ENCODE data around the gene KCNB1.

The KCNB1 gene

GRCh38 chr20:49391404-49392245, 90.8 kb downstream of the KCNB1 start:
- H3K36me3 Mint-ChIP-seq, result no peaks in the 10 kb centered on the region
- no peak overlapping the region for H3K4me3 Mint-ChIP-seq
- H3K4me1 Mint-ChIP-seq, result no peaks in the 10 kb centered on the region
- H3K27ac Mint-ChIP-seq, result no peak overlapping the region
- peaks cover 56% of the 10 kb centered on the region for H3K27me3 Mint-ChIP-seq
- no peak for ATAC-seq
- no peaks in the 10 kb centered on the region for H3K9me3 Mint-ChIP-seq

GRCh38 chr20:49389854-49390253, 92.6 kb downstream of the KCNB1 start:
- Mint-ChIP-seq H3K27me3 (peaks cover 55% of the 10 kb centered on the region), H3K27ac (no peak overlapping the region), H3K4me1 (no peaks in the 10 kb centered on the region), H3K4me3 (no peak overlapping the region), H3K9me3 (peaks cover 4% of the 10 kb centered on the region), H3K36me3 (no peaks in the 10 kb centered on the region)
- ATAC-seq, result no peak

GRCh38 chr20:49388744-49389143, 93.7 kb downstream of the KCNB1 start:
- Mint-ChIP-seq H3K9me3 (peaks cover 4% of the 10 kb centered on the region), H3K4me3 (no peak overlapping the region), H3K4me1 (no peaks in the 10 kb centered on the region), H3K27me3 (peaks cover 66% of the 10 kb centered on the region), H3K36me3 (no peaks in the 10 kb centered on the region), H3K27ac (no peak overlapping the region)
- no peak for ATAC-seq

GRCh38 chr20:49387581-49387939, 94.9 kb downstream of the KCNB1 start:
- Mint-ChIP-seq H3K27ac (no peak overlapping the region), H3K36me3 (no peaks in the 10 kb centered on the region), H3K9me3 (peaks cover 4% of the 10 kb centered on the region), H3K4me1 (no peaks in the 10 kb centered on the region), H3K27me3 (peaks cover 64% of the 10 kb centered on the region), H3K4me3 (no peak overlapping the region)
- no peak for ATAC-seq

GRCh38 chr20:49386848-49387580, 95.5 kb downstream of the KCNB1 start:
- Mint-ChIP-seq H3K27ac (no peak overlapping the region), H3K9me3 (peaks cover 4% of the 10 kb centered on the region), H3K36me3 (no peaks in the 10 kb centered on the region), H3K4me3 (no peak overlapping the region), H3K27me3 (peaks cover 58% of the 10 kb centered on the region), H3K4me1 (no peaks in the 10 kb centered on the region)
- ATAC-seq, result no peak

- peaks cover 50% of the 10 kb centered on the region for H3K27me3 Mint-ChIP-seq
- H3K36me3 Mint-ChIP-seq, result no peaks in the 10 kb centered on the region
- no peak overlapping the region for H3K27ac Mint-ChIP-seq
- peaks cover 4% of the 10 kb centered on the region for H3K9me3 Mint-ChIP-seq
- no peaks in the 10 kb centered on the region for H3K4me1 Mint-ChIP-seq
- ATAC-seq, result peak; percentile 56
- no peak overlapping the region for H3K4me3 Mint-ChIP-seq
Measured at GRCh38 chr20:49385465-49385864, 97.0 kb downstream of the KCNB1 start.

- ATAC-seq, result no peak
- peaks cover 4% of the 10 kb centered on the region for H3K9me3 Mint-ChIP-seq
- no peaks in the 10 kb centered on the region for H3K4me1 Mint-ChIP-seq
- no peak overlapping the region for H3K4me3 Mint-ChIP-seq
- peaks cover 55% of the 10 kb centered on the region for H3K27me3 Mint-ChIP-seq
- no peaks in the 10 kb centered on the region for H3K36me3 Mint-ChIP-seq
- no peak overlapping the region for H3K27ac Mint-ChIP-seq
Measured at GRCh38 chr20:49384437-49385434, 97.7 kb downstream of the KCNB1 start.

GRCh38 chr20:49381558-49382493, 100.6 kb downstream of the KCNB1 start:
- no peak for ATAC-seq
- Mint-ChIP-seq H3K36me3 (no peaks in the 10 kb centered on the region), H3K4me1 (no peaks in the 10 kb centered on the region), H3K27ac (no peak overlapping the region), H3K4me3 (no peak overlapping the region), H3K27me3 (peaks cover 52% of the 10 kb centered on the region), H3K9me3 (peaks cover 4% of the 10 kb centered on the region)

GRCh38 chr20:49380337-49380780, 102.1 kb downstream of the KCNB1 start:
- Mint-ChIP-seq H3K27ac (no peak overlapping the region), H3K27me3 (peaks cover 51% of the 10 kb centered on the region), H3K9me3 (no peaks in the 10 kb centered on the region), H3K4me3 (no peak overlapping the region), H3K4me1 (no peaks in the 10 kb centered on the region), H3K36me3 (no peaks in the 10 kb centered on the region)
- ATAC-seq, result no peak

- no peak for ATAC-seq
- no peaks in the 10 kb centered on the region for H3K36me3 Mint-ChIP-seq
- H3K4me3 Mint-ChIP-seq, result no peak overlapping the region
- no peak overlapping the region for H3K27ac Mint-ChIP-seq
- no peaks in the 10 kb centered on the region for H3K4me1 Mint-ChIP-seq
- peaks cover 50% of the 10 kb centered on the region for H3K27me3 Mint-ChIP-seq
- no peaks in the 10 kb centered on the region for H3K9me3 Mint-ChIP-seq
Measured at GRCh38 chr20:49379338-49379737, 103.1 kb downstream of the KCNB1 start.

- peaks cover 51% of the 10 kb centered on the region for H3K27me3 Mint-ChIP-seq
- H3K27ac Mint-ChIP-seq, result no peak overlapping the region
- H3K36me3 Mint-ChIP-seq, result no peaks in the 10 kb centered on the region
- ATAC-seq, result peak; percentile 10
- H3K9me3 Mint-ChIP-seq, result no peaks in the 10 kb centered on the region
- no peaks in the 10 kb centered on the region for H3K4me1 Mint-ChIP-seq
- no peak overlapping the region for H3K4me3 Mint-ChIP-seq
Measured at GRCh38 chr20:49377326-49377725, 105.1 kb downstream of the KCNB1 start.

GRCh38 chr20:49375170-49375569, 107.3 kb downstream of the KCNB1 start:
- Mint-ChIP-seq H3K27me3 (peaks cover 50% of the 10 kb centered on the region), H3K36me3 (no peaks in the 10 kb centered on the region), H3K9me3 (no peaks in the 10 kb centered on the region), H3K4me1 (no peaks in the 10 kb centered on the region), H3K27ac (no peak overlapping the region), H3K4me3 (no peak overlapping the region)
- ATAC-seq, result no peak

- no peak for ATAC-seq
- no peaks in the 10 kb centered on the region for H3K36me3 Mint-ChIP-seq
- H3K4me1 Mint-ChIP-seq, result no peaks in the 10 kb centered on the region
- no peak overlapping the region for H3K4me3 Mint-ChIP-seq
- H3K27ac Mint-ChIP-seq, result no peak overlapping the region
- peaks cover 51% of the 10 kb centered on the region for H3K27me3 Mint-ChIP-seq
- no peaks in the 10 kb centered on the region for H3K9me3 Mint-ChIP-seq
Measured at GRCh38 chr20:49372095-49372734, 110.3 kb downstream of the KCNB1 start.

- Mint-ChIP-seq H3K9me3 (no peaks in the 10 kb centered on the region), H3K27me3 (peaks cover 55% of the 10 kb centered on the region), H3K27ac (no peak overlapping the region), H3K4me1 (no peaks in the 10 kb centered on the region), H3K36me3 (no peaks in the 10 kb centered on the region), H3K4me3 (no peak overlapping the region)
- no peak for ATAC-seq
Measured at GRCh38 chr20:49368596-49368995, 113.9 kb downstream of the KCNB1 start.
